DMS53 treated with DMSO at 0.1 percent for 48 hours (cell line): ENCODE results near the gene EGFLAM.

ENCODE experiments used
- DNase-seq: peaks from one replicate; lab custom pipeline; 2025; ENCODE audit not compliant: unreplicated experiment; lab: John Stamatoyannopoulos, UW

Gene EGFLAM

GRCh38 chr5:38371596-38371995 is 113.2 kb downstream of the EGFLAM start:
- DNase-seq = no peak

GRCh38 chr5:38373743-38374142 is 115.4 kb downstream of the EGFLAM start:
- DNase-seq = no peak

- no peak for DNase-seq
Observed at GRCh38 chr5:38375423-38375822, 117.1 kb downstream of the EGFLAM start.

- no peak for DNase-seq
Observed at GRCh38 chr5:38376404-38376803, 118.0 kb downstream of the EGFLAM start.

- DNase-seq = no peak
Observed at GRCh38 chr5:38378579-38378978, 120.2 kb downstream of the EGFLAM start.

GRCh38 chr5:38379350-38379937 is 121.1 kb downstream of the EGFLAM start:
- no peak for DNase-seq

- no peak for DNase-seq
Observed at GRCh38 chr5:38380537-38380936, 122.2 kb downstream of the EGFLAM start.

GRCh38 chr5:38381361-38381760 is 123.0 kb downstream of the EGFLAM start:
- DNase-seq = no peak

GRCh38 chr5:38382898-38383297 is 124.5 kb downstream of the EGFLAM start:
- peak; percentile 61 for DNase-seq

GRCh38 chr5:38383701-38384100 is 125.3 kb downstream of the EGFLAM start:
- DNase-seq = no peak

GRCh38 chr5:38384396-38384795 is 126.0 kb downstream of the EGFLAM start:
- no peak for DNase-seq

GRCh38 chr5:38387161-38387560 is 128.8 kb downstream of the EGFLAM start:
- DNase-seq = no peak

- no peak for DNase-seq
Observed at GRCh38 chr5:38393636-38394035, 135.3 kb downstream of the EGFLAM start.

- no peak for DNase-seq
Observed at GRCh38 chr5:38396766-38397165, 138.4 kb downstream of the EGFLAM start.

- no peak for DNase-seq
Observed at GRCh38 chr5:38400365-38400764, 142.0 kb downstream of the EGFLAM start.

- no peak for DNase-seq
Observed at GRCh38 chr5:38401145-38401544, 142.8 kb downstream of the EGFLAM start.

GRCh38 chr5:38403406-38403805 is 145.0 kb downstream of the EGFLAM start:
- DNase-seq = no peak

GRCh38 chr5:38403877-38404635 is 145.7 kb downstream of the EGFLAM start:
- no peak for DNase-seq

GRCh38 chr5:38404667-38405276 is 146.4 kb downstream of the EGFLAM start:
- DNase-seq = no peak

GRCh38 chr5:38408446-38409198 is 150.3 kb downstream of the EGFLAM start:
- DNase-seq = no peak

GRCh38 chr5:38410304-38410990 is 152.1 kb downstream of the EGFLAM start:
- DNase-seq = no peak
